K562 (cell line): ENCODE measurements around the gene NKAIN4. TPM values are rescaled to one million over a fixed set of nuclear protein-coding genes. Genes with fewer than 3 reads are reported as not detected.

Experiments used
- ATAC-seq: fragments of 200-7000 bp; cut with Tn5 transposase; 3 replicates; pipeline ENCODE4 v1.9.1; 2020; ENCODE audit warnings: moderate library complexity
- BruUV-seq: library from RNA; stranded (reverse); fragments of 400-500 nt; replicated peaks from 2 replicates; lab custom pipeline; 2021; lab: Mats Ljungman, UMichigan
- CTCF ChIA-PET: fragments of 300-600 bp; formaldehyde crosslinking; extraction: SDS; loops from one replicate; lab custom pipeline; 2021; ENCODE audit warnings: low intra/inter-chr PET ratio; lab: Yijun Ruan, JAX
- POLR2A ChIA-PET: fragments of 300-600, 350-650 bp; sonication (Branson Sonifier 250); formaldehyde crosslinking; extraction: SDS; loops from one replicate; lab custom pipeline; 2021; ENCODE audit warnings: antibody characterized with exemption, inconsistent platforms; lab: Yijun Ruan, JAX
- DNase-seq, 4 experiments: peaks; one replicate each; pipeline versions ENCODE4 v3.0.0 to v3.0.0-alpha.2; 2011 to 2018; ENCODE audit warnings: low spot score in 3 of 4, mixed read lengths in 3 of 4; ENCODE audit errors: extremely low read depth in 1 of 4
- FAIRE-seq: peaks from 2 replicates; lab custom pipeline; 2011; peaks lifted over from hg19 to GRCh38; lab: Jason Lieb, UNC
- H2AFZ ChIP-seq: 2 replicates; pipeline ENCODE4 v1.6.0; 2011; ENCODE audit warnings: low read depth, low read length, control low read depth, inconsistent platforms
- H3K27ac ChIP-seq: fragments of 200-600 bp; 3 replicates; pipeline ENCODE4 v1.8.0; 2011; ENCODE audit warnings: low read depth, mild to moderate bottlenecking, control low read depth, inconsistent platforms, low read length, moderate library complexity, mixed read lengths; ENCODE audit errors: extremely low read depth
- H3K27me3 ChIP-seq, 2 experiments: fragments of 300-600 bp in 1 of 2; 2 replicates in 1 of 2; 3 replicates in 1 of 2; pipeline versions ENCODE4 v1.6.0 to v1.8.0; 2011; ENCODE audit warnings: inconsistent platforms in 2 of 2, low read length in 2 of 2, mild to moderate bottlenecking in 1 of 2, mixed read lengths in 1 of 2, moderate library complexity in 1 of 2; ENCODE audit not compliant: control insufficient read depth in 2 of 2, insufficient read depth in 2 of 2
- H3K36me3 ChIP-seq: fragments of 300-600 bp; 3 replicates; pipeline ENCODE4 v1.8.0; 2011; ENCODE audit warnings: mild to moderate bottlenecking, low read length, inconsistent platforms; ENCODE audit not compliant: control insufficient read depth, insufficient read depth
- H3K4me1 ChIP-seq, 2 experiments: fragments of 200-600 bp in 1 of 2; replicated peaks in 1 of 2; 2 replicates in 1 of 2; 3 replicates in 1 of 2; pipeline versions ENCODE4 v1.5.1 to v1.8.0; 2011; ENCODE audit warnings: inconsistent platforms in 2 of 2, low read length in 2 of 2, mild to moderate bottlenecking in 1 of 2, mixed read lengths in 1 of 2, moderate library complexity in 1 of 2; ENCODE audit not compliant: control insufficient read depth in 2 of 2, insufficient read depth in 2 of 2
- H3K4me2 ChIP-seq: 2 replicates; pipeline ENCODE4 v1.6.1; 2011; ENCODE audit warnings: low read length, control low read depth, inconsistent platforms, mixed read lengths; ENCODE audit not compliant: insufficient read depth
- H3K4me3 ChIP-seq: fragments of 200-600 bp; sonication (generic), shearing (Covaris generic); 2 replicates; pipeline ENCODE4 v1.5.1; 2016; ENCODE audit warnings: control low read depth, inconsistent platforms
- H3K79me2 ChIP-seq: fragments of 200-600 bp; 3 replicates; pipeline ENCODE4 v1.8.0; 2011; ENCODE audit warnings: low read length, inconsistent platforms; ENCODE audit not compliant: control insufficient read depth, insufficient read depth
- H3K9ac ChIP-seq, 2 experiments: 2 replicates each; pipeline versions ENCODE4 v1.6.0 to v1.6.1; 2011; ENCODE audit warnings: low read depth in 2 of 2, low read length in 2 of 2, control low read depth in 1 of 2, inconsistent platforms in 1 of 2, mild to moderate bottlenecking in 1 of 2, mixed read lengths in 1 of 2; ENCODE audit not compliant: insufficient read depth in 1 of 2
- H3K9me1 ChIP-seq: one replicate; pipeline ENCODE4 v1.6.0; 2011; ENCODE audit warnings: inconsistent platforms, mild to moderate bottlenecking, low read length, moderate library complexity; ENCODE audit not compliant: control insufficient read depth, insufficient read depth
- H3K9me3 ChIP-seq: replicated peaks from 2 replicates; pipeline ENCODE4 v1.5.1; 2011; ENCODE audit warnings: low read depth, low read length, inconsistent platforms; ENCODE audit not compliant: control insufficient read depth, insufficient read depth
- H4K20me1 ChIP-seq: replicated peaks from 2 replicates; pipeline ENCODE4 v1.6.1; 2011; ENCODE audit warnings: low read length, inconsistent platforms, mixed read lengths; ENCODE audit not compliant: control insufficient read depth, insufficient read depth
- BRD4 ChIP-seq: fragments of 200-600 bp; sonication (generic); IDR thresholded peaks from 2 replicates; pipeline ENCODE4 v1.6.1; 2017; ENCODE audit warnings: inconsistent platforms
- CTCF ChIP-seq, 3 experiments: IDR thresholded peaks in 2 of 3; conservative IDR thresholded peaks in 1 of 3; 2 replicates each; pipeline ENCODE4 v1.5.1; 2011 to 2012; ENCODE audit warnings: low read length in 3 of 3, mild to moderate bottlenecking in 3 of 3, control low read depth in 2 of 3, improper control_type of control experiment in 1 of 3, inconsistent platforms in 1 of 3, low read depth in 1 of 3, mixed read lengths in 1 of 3, moderate library complexity in 1 of 3; ENCODE audit not compliant: insufficient read depth in 2 of 3
- IRF2 ChIP-seq: sonication (generic); formaldehyde crosslinking; IDR thresholded peaks from 2 replicates; pipeline ENCODE4 v1.8.1; 2022; ENCODE audit warnings: mild to moderate bottlenecking, missing genetic modification reagents
- ZBTB40 ChIP-seq, 2 experiments: fragments of 450-650 bp in 1 of 2; sonication (generic) in 1 of 2; formaldehyde crosslinking in 1 of 2; IDR thresholded peaks; 2 replicates each; pipeline versions ENCODE4 v1.7.1 to v1.9.0; 2016 to 2022; ENCODE audit warnings: inconsistent platforms in 1 of 2, mild to moderate bottlenecking in 1 of 2, missing genetic modification reagents in 1 of 2
- WGBS: fragments of 100-300 bp; shearing (Covaris generic); methylation state at CpG from one replicate; pipeline ENCODE4 v1.1.6; 2016; ENCODE audit warnings: low coverage, mixed read lengths; ENCODE audit not compliant: insufficient coverage; ENCODE audit errors: missing lambda C conversion rate; 5-methylcytosine and 5-hydroxymethylcytosine counted together
- in situ Hi-C: fragments of 300-500 bp; cut with MboI; formaldehyde crosslinking; loops from 4 replicates; pipeline ENCODE4 v1.15.0; 2018; ENCODE audit warnings: inconsistent platforms, mixed read lengths
- intact Hi-C: fragments of 100-400 bp; cut with micrococcal nuclease; formaldehyde crosslinking; loops from 2 replicates; pipeline ENCODE4 v1.14.2; 2022
- polyA plus RNA-seq, 8 experiments: library from polyadenylated mRNA; depleted of rRNA in 4 of 8; stranded (reverse) in 5 of 8; unstranded in 3 of 8; fragments of >200 nt; fragmentation: Nextera tagmentation in 2 of 8; fragmentation: Illumina TruSeq in 1 of 8; extraction: Ambion mirVana in 2 of 8; extraction: Trizol in 1 of 8; gene quantifications; 2 replicates each; pipeline versions ENCODE4 v1.2.1 to v1.2.3, GENCODE V29; 2011 to 2014; ENCODE audit warnings: inconsistent platforms in 1 of 8, missing spikeins in 1 of 8
- total RNA-seq, 7 experiments: library from RNA; depleted of rRNA in 6 of 7; stranded (reverse); fragments of >200 nt in 6 of 7; fragmentation: Illumina TruSeq in 2 of 7; extraction: Trizol in 2 of 7; gene quantifications; 2 replicates each; pipeline versions ENCODE4 v1.2.1 to v1.2.3, GENCODE V29; 2011 to 2021; ENCODE audit warnings: low replicate concordance in 1 of 7

The NKAIN4 gene
- total and polyA plus RNA-seq, 9 of the 15 experiments (the other 6 are each of a cell fraction or from before 2014, with no cell fraction given) = not detected

- H3K9me3 ChIP-seq = no peaks in the 10 kb centered on the region
- H3K27ac ChIP-seq = peak overlapping the region; percentile 82
- no peaks in the 10 kb centered on the region for H3K9me1 ChIP-seq
- peaks cover 17 to 41% of the 10 kb centered on the region in 2 experiments; a peak in 4 of 5 replicates for H3K4me1 ChIP-seq
- peaks cover 0 to 13% of the 10 kb centered on the region in 2 experiments; a peak in 3 of 5 replicates for H3K27me3 ChIP-seq
- ChIA-PET CTCF (interaction anchor here (0.6 kb wide), 1 partner anchor 32 kb away, joined by 3 read pairs; no protein-coding TSS in a partner anchor), POLR2A (interaction anchor here (0.6 to 2.3 kb wide), 10 partner anchors 9 to 167 kb away, joined by 3 to 11 read pairs (median 4); no protein-coding TSS in a partner anchor)
- peak overlapping the region; percentile 88 to 99 for H3K9ac ChIP-seq
- peak overlapping the region; percentile 47; the same call in 1 of the 2 replicates for H2AFZ ChIP-seq
- DNase-seq (peak; percentile 50 to 78 (median 66)), ATAC-seq (peak; percentile 80), FAIRE-seq (peak; percentile 79)
- H3K79me2 ChIP-seq = peaks cover 53% of the 10 kb centered on the region
- peak overlapping the region; percentile 93 for H3K4me2 ChIP-seq
- in situ Hi-C loops = no loop called here
- H3K36me3 ChIP-seq = peaks cover 47% of the 10 kb centered on the region
- peak overlapping the region; percentile 90 for H3K4me3 ChIP-seq
- BruUV-seq = TSS peak; percentile 60
- WGBS = under 1% methylated on average over 28 of the region's 81 CpGs
- peaks cover 4% of the 10 kb centered on the region; the same call in 1 of the 2 replicates for H4K20me1 ChIP-seq
- intact Hi-C loops = no loop called here
- TF ChIP-seq ZBTB40 (IDR thresholded peaks at IDR 0.05) (peak; percentile 75), ZBTB40 (CRISPR knock-in tag; IDR thresholded peaks at IDR 0.05) (no peak), BRD4 (0 out of 2 replicates have a peak, but pooled peaks have one; percentile 62), CTCF (IDR thresholded peaks at IDR 0.05 in 2 of 3, conservative IDR thresholded peaks at IDR 0.05 in 1 of 3; ENCODE audit: insufficient read depth in 2 of 3, low read depth in 1 of 3, low read length in 3 of 3) (peak; percentile 60 to 77 (median 68)), IRF2 (CRISPR knock-in tag) (no peak)
Observed at GRCh38 chr20:63215101-63216040, 38.9 kb downstream of the NKAIN4 start.
